ENCODE measurements around the gene USP35.

The USP35 gene, protein sequence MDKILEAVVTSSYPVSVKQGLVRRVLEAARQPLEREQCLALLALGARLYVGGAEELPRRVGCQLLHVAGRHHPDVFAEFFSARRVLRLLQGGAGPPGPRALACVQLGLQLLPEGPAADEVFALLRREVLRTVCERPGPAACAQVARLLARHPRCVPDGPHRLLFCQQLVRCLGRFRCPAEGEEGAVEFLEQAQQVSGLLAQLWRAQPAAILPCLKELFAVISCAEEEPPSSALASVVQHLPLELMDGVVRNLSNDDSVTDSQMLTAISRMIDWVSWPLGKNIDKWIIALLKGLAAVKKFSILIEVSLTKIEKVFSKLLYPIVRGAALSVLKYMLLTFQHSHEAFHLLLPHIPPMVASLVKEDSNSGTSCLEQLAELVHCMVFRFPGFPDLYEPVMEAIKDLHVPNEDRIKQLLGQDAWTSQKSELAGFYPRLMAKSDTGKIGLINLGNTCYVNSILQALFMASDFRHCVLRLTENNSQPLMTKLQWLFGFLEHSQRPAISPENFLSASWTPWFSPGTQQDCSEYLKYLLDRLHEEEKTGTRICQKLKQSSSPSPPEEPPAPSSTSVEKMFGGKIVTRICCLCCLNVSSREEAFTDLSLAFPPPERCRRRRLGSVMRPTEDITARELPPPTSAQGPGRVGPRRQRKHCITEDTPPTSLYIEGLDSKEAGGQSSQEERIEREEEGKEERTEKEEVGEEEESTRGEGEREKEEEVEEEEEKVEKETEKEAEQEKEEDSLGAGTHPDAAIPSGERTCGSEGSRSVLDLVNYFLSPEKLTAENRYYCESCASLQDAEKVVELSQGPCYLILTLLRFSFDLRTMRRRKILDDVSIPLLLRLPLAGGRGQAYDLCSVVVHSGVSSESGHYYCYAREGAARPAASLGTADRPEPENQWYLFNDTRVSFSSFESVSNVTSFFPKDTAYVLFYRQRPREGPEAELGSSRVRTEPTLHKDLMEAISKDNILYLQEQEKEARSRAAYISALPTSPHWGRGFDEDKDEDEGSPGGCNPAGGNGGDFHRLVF

GRCh38 chr11:78188286-78189173 lies at the start of gene USP35, which contains the start of gene KCTD21:
TSS of gene USP35 (plus strand) at chr11:78188919. CDS start at chr11:78196246, 7,327 bp downstream.
TSS of gene KCTD21 (minus strand) at chr11:78188626. CDS start at chr11:78174554, 14,072 bp downstream.
- peak; percentile 96 to 99 for DNase-seq

DNA sequence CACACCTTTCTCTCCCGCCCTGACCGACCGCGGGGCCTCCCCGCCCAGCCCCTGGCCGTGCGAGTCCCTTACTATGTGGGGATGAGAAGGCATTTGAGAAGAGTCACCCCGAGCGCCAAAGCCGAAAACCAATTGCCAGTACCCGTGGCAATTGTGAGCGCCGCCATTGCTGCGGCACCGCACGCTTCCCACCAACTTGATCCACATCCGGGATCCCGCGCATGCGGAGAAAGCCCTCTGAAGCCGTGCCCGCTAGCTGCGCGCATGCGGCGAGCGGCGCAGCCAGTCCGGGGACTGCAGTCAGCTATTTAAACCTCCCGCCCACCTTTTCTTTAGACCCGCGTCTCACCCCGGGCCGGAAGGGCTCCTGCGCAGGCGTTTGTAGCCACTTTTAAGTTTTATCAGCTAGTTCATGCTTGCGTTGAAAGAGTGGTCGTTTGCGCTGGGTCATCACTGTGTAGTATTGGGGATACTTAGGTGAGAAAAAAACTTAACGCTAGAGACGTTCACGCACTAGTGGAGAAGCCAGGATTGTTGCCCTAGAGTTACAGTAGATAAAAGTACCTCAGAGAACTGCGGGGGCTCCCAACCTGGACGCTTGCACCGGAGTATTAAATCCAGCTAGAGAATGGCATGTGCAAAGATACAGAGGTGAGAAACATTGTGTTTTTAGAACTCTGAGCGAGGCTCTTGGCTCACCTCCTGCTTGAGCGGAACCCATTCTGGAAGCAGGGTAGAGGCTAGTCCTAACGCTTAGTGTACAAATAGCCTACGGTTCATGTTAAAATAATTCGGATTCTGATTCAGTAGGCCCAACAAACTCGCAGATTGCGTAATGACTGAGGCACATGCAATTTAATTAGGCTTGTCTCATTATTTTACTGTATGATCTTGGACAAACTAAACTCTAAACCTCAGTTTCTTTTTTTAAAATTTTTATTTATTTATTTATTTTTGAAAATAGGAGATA lies 49.0 kb upstream of the USP35 start, which contains the start of gene ALG8:
Gene ALG8 (minus strand): TSS at position 205 of the 970 bp plus-strand sequence. CDS start 38 bp downstream, at position 167.
- peak; percentile 97 to 98 for DNase-seq

GRCh38 chr11:78140392-78141077 lies 48.2 kb upstream of the USP35 start:
- DNase-seq = no peak

- no peak for DNase-seq
These were observed 43.2 kb upstream of the USP35 start for GRCh38 chr11:78145511-78146025.

DNA sequence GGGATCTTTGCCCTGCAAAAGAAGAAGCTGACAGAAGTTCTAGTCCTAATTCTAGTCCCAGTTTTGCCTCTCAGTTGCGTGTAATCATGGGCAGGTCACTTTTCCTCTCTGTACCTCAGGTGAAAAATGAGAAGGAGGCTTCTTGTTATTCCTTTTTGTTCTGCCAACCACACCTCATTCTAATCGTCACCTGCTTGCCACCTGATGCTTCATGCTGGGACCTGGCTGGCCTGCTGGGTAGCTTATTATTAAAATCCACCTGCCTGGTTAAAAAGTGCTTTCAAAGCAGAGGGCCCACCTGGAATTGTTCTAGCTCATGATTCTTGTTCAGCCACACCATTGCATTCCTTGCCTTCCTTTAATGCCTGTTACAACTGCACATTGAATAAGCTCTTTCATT lies 40.9 kb upstream of the USP35 start:
- DNase-seq = no peak

- DNase-seq = no peak
These were observed 39.1 kb upstream of the USP35 start for GRCh38 chr11:78149646-78150045.

DNA sequence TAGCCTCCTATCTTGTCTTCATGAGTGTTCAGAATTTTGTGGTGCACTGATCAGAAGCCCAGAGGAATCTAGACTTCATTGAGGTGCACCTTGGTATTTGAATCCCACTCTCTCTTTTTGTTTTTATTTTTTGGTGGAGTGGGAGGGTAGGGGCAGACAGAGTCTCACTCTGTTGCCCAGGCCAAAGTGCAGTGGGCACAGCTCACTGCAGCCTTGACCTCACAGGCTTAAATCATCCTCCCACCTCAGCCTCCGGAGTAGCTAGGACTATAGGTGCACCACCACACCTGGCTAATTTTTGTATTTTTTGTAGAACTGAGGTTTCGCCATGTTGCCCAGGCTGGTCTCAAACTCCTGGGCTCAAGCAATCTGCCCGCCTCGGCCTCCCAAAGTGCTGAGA lies 38.4 kb upstream of the USP35 start:
- no peak for DNase-seq

DNA sequence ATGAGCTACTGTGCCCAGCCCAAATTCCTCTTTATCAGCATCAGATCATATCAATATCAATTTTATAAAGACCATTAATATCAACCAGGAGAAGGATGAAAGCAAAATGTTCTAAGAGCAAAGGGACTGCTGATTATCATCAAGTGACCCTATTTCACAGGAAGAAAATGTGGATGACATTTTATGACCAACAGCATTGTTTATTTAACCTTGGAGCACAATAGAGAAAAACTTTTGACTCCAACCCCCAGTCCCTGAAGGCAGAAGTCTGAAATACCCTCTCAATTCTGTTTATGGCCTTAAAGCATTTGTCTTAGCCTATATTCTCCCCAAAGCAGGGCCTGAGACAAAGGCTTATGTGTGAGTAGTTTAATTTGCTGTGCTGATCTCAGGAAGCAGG lies 38.0 kb upstream of the USP35 start:
- no peak for DNase-seq

DNA sequence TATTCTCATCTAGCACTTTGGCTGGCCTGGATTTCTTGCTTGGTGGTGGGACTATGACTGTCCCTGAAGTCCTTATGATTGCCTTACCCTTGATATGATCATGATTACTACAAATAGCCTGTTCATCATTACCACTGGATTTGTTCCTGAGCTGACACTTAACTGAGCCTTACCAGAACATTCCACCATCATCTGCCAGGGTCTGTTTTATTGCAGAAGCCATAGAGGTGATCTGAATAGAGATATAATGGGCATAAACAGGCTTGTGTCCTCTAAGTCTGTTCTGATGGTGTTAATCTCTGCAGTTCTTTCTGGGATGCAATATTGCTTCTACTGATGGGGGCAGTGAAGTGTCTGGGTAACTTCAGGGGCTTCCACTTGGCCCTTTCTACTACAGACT lies 36.9 kb upstream of the USP35 start:
- no peak for DNase-seq

DNA sequence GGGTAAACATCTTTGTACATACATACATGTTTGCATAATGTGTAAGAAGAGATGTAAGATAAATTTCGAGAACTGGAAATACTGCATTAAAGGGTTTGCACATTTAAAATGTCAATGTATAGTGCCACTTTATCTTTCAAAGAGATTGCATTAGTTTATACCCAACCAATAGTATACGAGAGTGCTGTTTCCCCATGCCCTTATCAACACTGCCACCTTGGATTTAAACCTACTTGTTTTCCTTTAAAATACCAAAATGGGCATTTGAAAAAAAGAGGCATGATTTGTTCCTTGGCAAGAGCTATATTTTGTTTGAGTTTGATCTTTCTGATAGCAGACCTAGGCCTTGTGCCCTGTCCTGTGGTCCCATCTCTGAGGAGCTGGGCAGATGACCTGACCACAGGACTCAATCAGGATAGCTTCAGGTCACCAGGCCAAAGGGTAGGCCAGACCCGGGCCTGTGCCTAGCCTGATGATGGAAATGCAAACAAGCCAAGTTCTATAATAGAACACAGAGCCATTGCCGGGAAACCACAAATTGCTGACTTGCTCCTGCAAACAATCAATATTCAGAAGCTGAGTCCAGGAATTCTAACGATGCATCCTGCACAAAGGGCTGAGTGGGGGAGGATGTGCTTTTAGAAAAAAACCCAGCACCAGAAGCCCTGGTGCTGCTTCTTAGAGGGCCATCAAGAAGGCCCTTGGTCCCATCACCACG lies 32.4 kb upstream of the USP35 start:
- DNase-seq = no peak

- DNase-seq = no peak
These were observed 29.6 kb upstream of the USP35 start for GRCh38 chr11:78158987-78159652.

- no peak for DNase-seq
These were observed 28.2 kb upstream of the USP35 start for GRCh38 chr11:78160557-78160956.

- DNase-seq = no peak
These were observed 27.4 kb upstream of the USP35 start for GRCh38 chr11:78161346-78161745.

DNA sequence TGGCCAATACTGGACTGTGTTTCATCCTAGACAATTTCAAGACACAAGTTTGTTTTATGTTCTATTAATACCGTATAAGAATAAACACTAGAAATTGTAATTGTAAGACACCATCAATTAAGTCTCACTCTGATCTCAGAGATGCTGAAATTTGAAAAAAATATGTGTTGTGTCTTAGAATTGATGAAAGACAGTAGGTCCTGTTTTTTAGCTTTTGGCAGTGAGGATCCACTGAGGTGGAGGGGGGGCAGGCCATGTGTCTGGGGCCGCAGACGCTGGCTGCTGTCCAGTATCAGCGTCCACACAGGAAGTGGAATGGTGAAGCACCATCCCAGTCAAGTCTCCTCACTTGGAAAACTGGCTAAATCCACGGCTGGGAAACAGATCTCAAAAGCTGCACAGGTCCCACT lies 26.8 kb upstream of the USP35 start:
- DNase-seq = no peak

DNA sequence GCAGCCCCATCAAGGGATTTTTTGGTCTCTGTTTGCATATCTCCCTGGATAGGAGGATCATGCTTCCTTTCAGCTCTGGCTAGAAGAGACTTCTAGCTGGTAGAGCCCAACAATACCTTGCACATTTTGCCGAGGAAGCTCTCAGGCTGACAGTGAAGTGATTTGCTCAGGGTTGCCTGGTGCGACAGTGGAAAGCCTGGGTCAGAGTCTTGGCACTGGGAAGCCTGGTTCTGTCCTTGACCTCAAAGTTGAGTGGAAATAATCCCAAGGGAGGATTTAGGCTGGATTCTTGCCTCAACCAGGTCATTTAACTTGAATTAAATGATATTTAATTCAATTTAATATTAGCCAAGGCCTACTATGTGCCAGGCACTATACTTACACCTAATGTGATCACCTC lies 24.9 kb upstream of the USP35 start:
- DNase-seq = no peak

GRCh38 chr11:78164471-78164870 lies 24.2 kb upstream of the USP35 start:
- no peak for DNase-seq

GRCh38 chr11:78166855-78167469 lies 21.8 kb upstream of the USP35 start:
- no peak for DNase-seq

All from SHP77 (cell line).